Central memory CD4-positive, alpha-beta T cell (primary cell): ENCODE data around the gene MYL4.
A peak's percentile ranks its signal among the peaks of the same experiment; 100 is the strongest.
"Not testable (repeated sequence)": the region's sequence is repeated elsewhere in the genome, so short reads cannot be mapped to it uniquely, and the experiment has no call there.

Source experiments
- DNase-seq: peaks from one replicate; pipeline ENCODE4 v3.0.0; 2022

The MYL4 gene

GRCh38 chr17:47193931-47194511 is 15.1 kb upstream of the MYL4 start:
- DNase-seq, result no peak

- no peak for DNase-seq
These were observed 11.3 kb upstream of the MYL4 start for GRCh38 chr17:47197821-47198220.

DNA sequence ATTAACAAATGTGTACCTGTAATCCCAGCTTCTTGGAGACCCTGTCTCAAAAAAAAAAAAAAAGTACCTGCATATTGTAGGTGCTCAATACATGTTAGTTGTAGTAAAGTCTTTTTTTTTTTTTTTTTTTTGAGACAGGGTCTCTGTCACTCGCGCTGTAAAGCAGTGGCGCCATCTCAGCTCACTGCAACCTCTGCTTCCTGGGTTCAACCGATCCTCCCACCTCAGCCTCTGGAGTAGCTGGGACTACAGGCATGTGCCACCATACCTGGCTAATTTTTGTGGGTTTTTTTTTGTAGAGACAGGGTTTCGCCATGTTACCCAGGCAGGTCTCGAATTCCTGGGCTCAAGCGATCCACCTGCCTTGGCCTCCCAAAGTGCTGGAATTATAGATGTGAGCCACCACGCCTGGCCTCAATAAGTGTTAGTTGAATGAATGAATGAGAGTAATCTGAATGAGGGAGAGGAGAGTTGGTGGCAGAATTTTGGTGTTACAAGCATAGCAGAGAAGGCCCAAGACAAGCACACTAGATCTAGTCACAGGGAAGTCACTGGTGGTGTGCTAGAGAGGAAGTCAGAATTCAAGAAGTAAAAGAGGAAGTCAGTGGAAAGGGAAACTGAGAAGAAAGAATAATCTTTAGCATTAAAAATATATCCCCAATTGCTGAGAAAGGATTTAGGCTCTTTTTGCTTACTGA is 9.4 kb upstream of the MYL4 start:
- DNase-seq, result no peak

DNA sequence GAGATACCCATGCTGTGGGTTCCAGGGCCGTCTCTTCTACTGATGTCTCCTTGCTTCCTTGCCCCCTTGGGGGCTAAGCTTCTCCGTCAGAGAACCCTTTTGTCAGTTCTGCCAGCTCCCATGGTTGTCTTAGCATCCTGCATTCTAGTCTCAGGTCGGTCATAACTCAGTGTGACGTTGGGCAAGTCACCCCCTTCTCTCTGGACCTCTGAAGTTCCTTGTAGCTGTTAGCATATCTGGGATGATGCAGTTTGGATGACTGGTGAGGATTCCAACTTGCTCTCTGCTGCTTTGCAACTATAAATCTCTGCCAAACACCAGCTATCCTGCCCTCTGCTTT is 8.9 kb upstream of the MYL4 start:
- no peak for DNase-seq

DNA sequence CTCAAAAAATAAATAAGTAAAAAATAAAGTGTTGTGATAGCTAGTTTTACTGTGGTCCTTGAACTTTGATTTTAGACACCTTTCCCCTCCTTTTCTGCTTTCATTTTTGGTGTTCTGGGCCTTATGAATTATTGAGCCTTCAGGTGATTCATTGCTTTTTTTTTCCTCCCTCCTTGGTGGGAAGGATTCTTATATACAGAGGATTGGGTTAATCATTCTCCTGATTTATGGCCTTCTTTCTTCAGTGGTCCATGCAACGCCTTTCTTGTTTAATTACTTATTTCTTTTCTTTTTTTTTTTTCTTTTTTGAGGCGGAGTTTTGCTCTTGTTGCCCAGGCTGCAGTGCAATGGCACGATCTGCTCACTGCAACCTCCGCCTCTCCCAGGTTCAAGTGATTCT is 8.0 kb upstream of the MYL4 start:
- DNase-seq, result no peak

- peak; percentile 56 for DNase-seq
These were observed 5.0 kb upstream of the MYL4 start for GRCh38 chr17:47203984-47204721.

DNA sequence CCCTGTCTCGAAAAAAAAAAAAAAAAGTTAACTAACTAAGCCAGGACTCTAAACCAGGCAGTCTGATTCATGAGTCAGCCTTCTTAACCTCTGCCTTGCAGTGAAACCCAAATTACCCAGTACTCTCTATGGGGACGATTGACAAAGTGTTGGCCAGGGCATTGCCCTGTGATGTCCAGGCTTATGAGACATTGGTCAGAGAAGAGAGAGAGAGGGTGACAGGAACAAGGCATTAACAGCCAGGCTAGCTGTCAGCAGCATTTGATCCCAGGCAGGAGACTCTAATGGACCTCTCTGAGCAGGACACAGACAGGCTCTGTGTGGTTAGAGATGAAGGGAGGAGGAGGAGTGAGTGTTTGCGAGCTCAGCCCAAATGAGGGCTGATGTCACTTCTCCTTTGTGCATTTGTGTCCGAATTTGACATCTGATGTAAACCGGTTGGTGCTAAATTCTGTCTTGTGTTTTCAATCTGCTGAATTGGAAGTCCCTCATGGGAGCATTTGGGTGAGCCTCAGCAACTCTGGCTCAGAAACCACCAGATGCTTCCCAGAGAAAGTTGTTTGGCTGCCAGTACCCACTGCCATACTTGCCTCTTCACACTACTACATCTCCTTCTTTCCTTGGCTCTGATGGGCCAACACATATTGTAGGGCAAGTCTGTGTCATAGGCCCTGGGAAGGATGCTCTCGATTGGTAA is 4.3 kb upstream of the MYL4 start:
- DNase-seq, result peak; percentile 52

DNA sequence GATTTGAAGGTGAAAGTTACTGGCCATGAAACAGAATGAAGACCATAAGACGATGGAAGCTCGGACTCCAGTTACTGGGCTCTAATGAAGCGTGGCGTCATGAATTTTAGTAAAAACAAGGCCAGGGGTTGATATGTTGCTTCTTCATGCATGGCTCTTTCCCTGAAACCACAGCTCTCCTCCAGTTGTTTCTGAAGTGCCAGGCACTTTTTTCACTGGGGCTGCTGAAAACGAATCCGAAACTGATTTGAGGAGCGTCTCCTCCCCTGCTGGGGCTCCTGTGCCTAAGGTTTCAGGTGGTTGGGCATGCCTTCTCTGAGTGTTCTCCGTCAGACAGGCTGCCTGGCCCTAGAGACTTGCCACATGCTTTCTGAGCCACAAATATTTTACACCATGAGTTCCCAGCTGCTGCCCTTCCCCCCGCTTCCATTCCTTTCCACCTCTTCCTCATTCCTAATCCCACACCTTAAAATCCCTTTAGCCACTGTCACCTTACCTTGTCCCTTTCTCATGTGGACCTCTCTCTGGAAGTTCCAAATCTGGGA is 3.7 kb upstream of the MYL4 start:
- DNase-seq, result peak; percentile 77

DNA sequence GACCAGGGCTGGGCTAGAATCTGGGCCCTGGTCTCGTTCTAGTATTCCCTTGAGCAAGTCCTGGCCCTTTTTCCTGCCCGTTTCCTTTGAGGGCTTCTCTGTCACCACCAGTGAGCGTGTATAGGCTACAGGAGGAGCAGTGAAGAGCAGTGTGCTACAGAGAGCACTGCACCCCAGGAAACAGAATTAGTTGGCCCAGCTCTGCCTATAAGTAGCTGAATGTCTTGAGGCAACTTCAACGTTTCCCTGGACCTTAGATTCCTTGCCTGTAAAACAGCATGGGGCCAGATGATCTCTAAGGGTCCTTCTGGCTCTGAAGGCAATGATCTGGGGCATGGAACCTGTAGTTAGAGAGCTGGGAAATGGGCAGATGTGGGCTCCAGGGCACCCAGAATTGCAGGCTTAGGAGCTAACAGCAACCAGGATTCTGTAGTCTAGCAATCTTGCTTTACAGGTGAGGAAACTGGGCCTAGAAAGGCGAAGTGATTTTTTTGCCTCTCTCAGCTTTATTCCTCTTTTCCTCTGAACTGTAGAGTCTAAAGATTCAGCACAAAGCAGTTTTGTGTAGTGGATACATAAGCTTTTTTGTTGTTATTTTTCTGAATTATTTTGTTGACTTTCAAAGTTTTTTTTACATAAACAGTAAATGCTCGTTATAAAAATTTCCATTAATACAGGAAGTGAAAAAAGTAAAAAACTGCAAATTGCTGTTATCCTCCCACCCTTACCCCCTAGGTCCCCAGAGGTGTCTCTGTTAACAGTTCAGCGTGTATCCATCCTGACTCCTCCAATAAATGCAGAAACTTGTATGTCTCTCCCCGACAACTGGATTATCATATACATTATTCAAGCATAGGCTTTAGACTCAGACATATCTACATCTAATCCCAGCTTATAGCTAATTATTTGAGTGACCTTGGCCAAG is 1.7 kb upstream of the MYL4 start:
- DNase-seq, result no peak

- no peak for DNase-seq
These were observed 351 bp downstream of the MYL4 start for GRCh38 chr17:47209499-47209898.

DNA sequence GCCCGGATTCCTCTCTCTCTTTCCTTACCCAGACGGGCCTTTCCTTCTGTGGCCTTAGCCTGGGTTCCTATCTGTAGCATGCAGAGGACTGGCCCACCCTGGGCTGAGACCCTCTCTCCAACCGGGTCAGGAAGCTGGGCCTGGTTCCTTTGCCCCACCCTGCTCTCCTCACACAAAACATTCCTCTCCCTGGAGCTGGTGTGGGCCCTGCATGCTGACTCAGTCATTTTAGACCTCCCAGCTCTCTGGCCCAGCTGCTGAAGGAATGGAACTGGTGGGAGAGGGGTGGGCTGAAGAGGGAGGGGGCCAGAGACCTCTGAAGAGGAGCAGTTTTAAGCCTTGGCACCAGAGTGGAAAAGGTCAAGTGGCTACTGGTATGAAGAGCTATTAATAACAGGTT is 957 bp downstream of the MYL4 start:
- DNase-seq, result no peak

DNA sequence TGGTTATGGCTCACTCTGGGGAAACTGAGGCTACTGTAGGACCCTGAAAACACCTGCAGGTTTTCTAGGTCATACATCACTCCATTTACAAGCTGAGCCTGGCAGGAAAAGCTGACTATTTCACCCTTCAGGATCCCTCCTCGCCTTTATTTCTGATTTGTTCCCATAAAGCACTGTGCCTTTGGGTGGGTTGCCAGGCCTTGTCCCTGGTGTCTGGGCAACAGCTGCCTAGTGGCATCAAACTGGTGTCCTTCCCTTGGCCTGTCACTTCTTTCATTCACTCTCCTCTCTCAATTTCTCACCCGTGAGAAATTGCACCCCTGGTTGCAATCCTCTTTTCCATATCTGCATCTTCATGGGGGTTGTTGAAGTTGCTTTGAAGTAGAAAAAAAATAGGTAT is 1.6 kb downstream of the MYL4 start:
- no peak for DNase-seq

DNA sequence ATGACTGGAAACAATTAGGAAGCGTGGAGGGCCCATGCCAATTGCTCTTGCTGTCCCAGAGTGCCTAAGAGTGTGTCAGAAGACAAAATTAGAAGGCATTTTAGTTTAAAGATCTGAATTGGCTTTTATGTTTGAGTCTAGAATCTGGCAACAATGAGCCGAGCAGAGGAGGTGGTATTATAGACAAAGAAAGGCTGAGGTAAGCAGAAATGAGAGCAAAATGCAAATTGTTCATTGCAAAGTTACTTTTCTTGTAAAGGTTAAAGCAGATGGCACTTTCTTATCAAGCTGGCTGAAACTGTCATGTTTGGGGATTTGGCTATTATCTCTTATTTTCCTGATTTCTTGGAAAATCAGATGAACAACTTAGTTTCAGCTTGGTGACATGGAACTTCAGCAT is 3.3 kb downstream of the MYL4 start:
- DNase-seq, result no peak

DNA sequence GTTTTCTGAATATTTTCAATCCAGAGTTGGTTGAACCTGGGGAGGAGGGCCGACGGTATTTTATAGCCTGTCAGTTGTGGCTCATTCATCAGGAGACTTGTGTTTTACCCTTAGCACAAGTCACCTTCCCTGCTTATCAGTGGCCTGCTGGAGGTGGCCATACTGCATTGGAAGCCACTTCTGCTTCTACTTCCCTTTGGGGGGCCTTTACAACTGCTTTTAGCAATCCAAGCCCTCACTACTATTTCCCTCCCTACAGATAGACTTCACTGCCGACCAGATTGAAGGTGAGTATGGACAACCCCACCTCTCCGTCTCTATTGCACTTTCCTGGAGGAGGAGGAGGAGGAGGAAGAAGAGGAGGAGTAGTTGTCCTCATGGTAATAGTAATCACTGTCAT is 4.4 kb downstream of the MYL4 start:
- no peak for DNase-seq

DNA sequence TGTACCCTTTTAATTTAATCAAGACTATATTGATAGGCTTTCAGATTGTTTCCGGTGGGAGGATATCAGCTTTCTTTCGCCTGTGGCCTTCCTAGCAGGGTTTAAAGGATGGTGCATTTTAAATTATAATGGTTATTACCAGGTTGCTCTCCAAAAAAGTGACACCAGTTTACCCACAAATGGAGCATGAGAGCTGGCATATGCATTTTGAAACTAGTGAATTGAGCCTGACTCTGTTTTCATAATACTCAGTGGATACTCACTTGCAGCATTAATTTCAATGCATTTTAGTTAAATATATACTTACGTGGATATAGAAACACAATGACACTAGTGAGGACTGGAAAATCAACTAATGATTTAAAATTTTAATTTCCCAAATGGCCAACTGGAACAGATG is 5.8 kb downstream of the MYL4 start:
- DNase-seq, result no peak

GRCh38 chr17:47216821-47217220 is 7.7 kb downstream of the MYL4 start:
- DNase-seq, result not testable (repeated sequence)

DNA sequence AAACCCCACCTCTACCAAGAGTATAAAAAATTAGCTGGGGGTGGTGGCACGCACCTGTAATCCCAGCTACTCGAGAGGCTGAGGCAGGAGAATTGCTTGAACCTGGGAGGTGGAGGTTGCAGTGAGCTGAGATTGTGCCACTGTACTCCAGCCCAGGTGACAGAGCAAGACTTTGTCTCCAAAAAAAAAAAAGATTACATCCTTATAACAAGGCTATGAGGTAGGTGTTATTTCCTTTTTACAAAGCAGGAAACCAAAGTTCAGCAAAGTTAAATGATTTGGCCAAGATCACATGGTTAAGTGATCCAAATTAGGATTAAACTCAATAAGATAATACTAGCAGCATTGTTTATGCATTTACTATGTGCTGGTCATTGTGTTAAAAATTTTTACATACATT is 8.1 kb downstream of the MYL4 start:
- peak; percentile 63 for DNase-seq

GRCh38 chr17:47218896-47219430 is 9.8 kb downstream of the MYL4 start:
- no peak for DNase-seq

- no peak for DNase-seq
These were observed 10.7 kb downstream of the MYL4 start for GRCh38 chr17:47219621-47220475.

DNA sequence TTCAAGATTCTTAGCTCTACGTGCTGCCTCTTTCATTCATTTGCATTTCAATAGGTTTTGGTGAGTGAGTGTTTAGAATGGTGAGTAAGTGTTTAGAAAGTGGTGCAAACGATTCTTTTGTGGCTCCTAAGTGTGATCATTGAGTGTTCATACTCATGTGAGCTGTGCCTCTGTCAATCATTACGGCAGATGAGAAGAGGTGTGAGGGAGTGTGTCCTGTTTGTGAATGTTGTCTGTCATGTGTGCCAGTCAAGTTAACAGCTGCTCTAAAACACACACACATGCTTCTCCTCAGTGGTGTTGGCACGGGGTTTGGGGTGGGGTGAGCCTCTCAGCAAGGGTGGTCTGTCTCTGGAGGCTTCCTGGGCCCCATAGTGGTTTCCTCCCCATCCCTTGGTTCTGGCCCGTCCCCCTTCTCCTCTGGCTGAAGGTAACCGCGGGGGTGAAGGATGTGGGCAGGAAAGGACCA is 11.4 kb downstream of the MYL4 start:
- DNase-seq, result no peak

DNA sequence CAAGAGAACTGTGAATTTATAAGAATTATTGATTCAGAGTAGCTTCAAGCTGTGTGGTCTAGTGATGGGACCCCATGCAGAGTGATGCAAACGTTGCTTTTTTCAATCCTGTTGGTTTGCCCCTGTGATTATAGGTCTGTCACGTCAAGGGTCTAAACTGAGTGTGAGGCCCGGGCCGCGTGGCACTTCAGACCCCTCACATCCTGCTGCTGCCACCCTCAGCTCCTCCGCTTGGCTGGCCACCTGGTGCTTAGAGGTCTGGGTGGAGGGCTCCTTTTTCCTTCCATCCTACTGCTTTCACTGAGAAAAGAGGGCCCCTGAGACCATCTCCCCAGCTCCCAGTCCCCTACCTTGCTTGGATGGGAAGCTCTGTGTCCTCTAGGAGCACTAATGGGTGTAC is 12.0 kb downstream of the MYL4 start:
- DNase-seq, result no peak
